Measurements from ENCODE around the gene DLG2.
"Not testable (repeated sequence)": the region's sequence is repeated elsewhere in the genome, so short reads cannot be mapped to it uniquely, and the experiment has no call there.

DLG2 gene

GRCh38 chr11:84383576-84383975 is 1243.6 kb downstream of the DLG2 start:
- no peak for DNase-seq (ENCODE audit: low read depth in 2 of 2)

- DNase-seq (ENCODE audit: low read depth in 2 of 2), result no peak
Observed at GRCh38 chr11:84381666-84382065, 1245.5 kb downstream of the DLG2 start.

- DNase-seq (ENCODE audit: low read depth in 2 of 2), result no peak
Observed at GRCh38 chr11:84372381-84372950, 1254.7 kb downstream of the DLG2 start.

- DNase-seq (ENCODE audit: low read depth in 2 of 2), result no peak
Observed at GRCh38 chr11:84358034-84358433, 1269.1 kb downstream of the DLG2 start.

GRCh38 chr11:84355911-84356310 is 1271.2 kb downstream of the DLG2 start:
- DNase-seq (ENCODE audit: low read depth in 2 of 2), result no peak

GRCh38 chr11:84345597-84345996 is 1281.5 kb downstream of the DLG2 start:
- no peak for DNase-seq (ENCODE audit: low read depth in 2 of 2)

- DNase-seq (ENCODE audit: low read depth in 2 of 2), result no peak
Observed at GRCh38 chr11:84345027-84345426, 1282.1 kb downstream of the DLG2 start.

GRCh38 chr11:84339796-84340195 is 1287.3 kb downstream of the DLG2 start:
- no peak for DNase-seq (ENCODE audit: low read depth in 2 of 2)

- no peak for DNase-seq (ENCODE audit: low read depth in 2 of 2)
Observed at GRCh38 chr11:84333221-84333620, 1293.9 kb downstream of the DLG2 start.

GRCh38 chr11:84322211-84322610 is 1304.9 kb downstream of the DLG2 start:
- no peak for DNase-seq (ENCODE audit: low read depth in 2 of 2)

GRCh38 chr11:84319863-84320262 is 1307.3 kb downstream of the DLG2 start:
- no peak for DNase-seq (ENCODE audit: low read depth in 2 of 2)

GRCh38 chr11:84316866-84317555 is 1310.1 kb downstream of the DLG2 start:
- DNase-seq (ENCODE audit: low read depth in 2 of 2), result no peak

GRCh38 chr11:84313830-84314359 is 1313.2 kb downstream of the DLG2 start:
- no peak for DNase-seq (ENCODE audit: low read depth in 2 of 2)

- no peak for DNase-seq (ENCODE audit: low read depth in 2 of 2)
Observed at GRCh38 chr11:84310268-84310667, 1316.9 kb downstream of the DLG2 start.

- DNase-seq (ENCODE audit: low read depth in 2 of 2), result not testable (repeated sequence)
Observed at GRCh38 chr11:84308491-84308890, 1318.7 kb downstream of the DLG2 start.

GRCh38 chr11:84300092-84300491 is 1327.1 kb downstream of the DLG2 start:
- DNase-seq (ENCODE audit: low read depth in 2 of 2), result no peak

GRCh38 chr11:84297570-84297969 is 1329.6 kb downstream of the DLG2 start:
- no peak for DNase-seq (ENCODE audit: low read depth in 2 of 2)

- DNase-seq (ENCODE audit: low read depth in 2 of 2), result no peak
Observed at GRCh38 chr11:84295815-84296214, 1331.3 kb downstream of the DLG2 start.

GRCh38 chr11:84292955-84293354 is 1334.2 kb downstream of the DLG2 start:
- DNase-seq (ENCODE audit: low read depth in 2 of 2), result no peak

- DNase-seq (ENCODE audit: low read depth in 2 of 2), result no peak
Observed at GRCh38 chr11:84292006-84292405, 1335.1 kb downstream of the DLG2 start.

GRCh38 chr11:84290647-84291046 is 1336.5 kb downstream of the DLG2 start:
- no peak for DNase-seq (ENCODE audit: low read depth in 2 of 2)

GRCh38 chr11:84289381-84289906 is 1337.7 kb downstream of the DLG2 start:
- no peak for DNase-seq (ENCODE audit: low read depth in 2 of 2)

GRCh38 chr11:84273541-84273940 is 1353.6 kb downstream of the DLG2 start:
- no peak for DNase-seq (ENCODE audit: low read depth in 2 of 2)
